HL-60/S4 treated with phorbol 12-myristate 13-acetate at 8.2 ng/mL for 4 days and 3 days (cell line): ENCODE data around the gene VAV1.

Experiments
- in situ Hi-C: fragments of 300-500 bp; cut with MboI; formaldehyde crosslinking; loops from 2 replicates; pipeline ENCODE4 v1.15.0; 2022; ENCODE audit warnings: low sequenced_read_pairs

Gene VAV1, protein sequence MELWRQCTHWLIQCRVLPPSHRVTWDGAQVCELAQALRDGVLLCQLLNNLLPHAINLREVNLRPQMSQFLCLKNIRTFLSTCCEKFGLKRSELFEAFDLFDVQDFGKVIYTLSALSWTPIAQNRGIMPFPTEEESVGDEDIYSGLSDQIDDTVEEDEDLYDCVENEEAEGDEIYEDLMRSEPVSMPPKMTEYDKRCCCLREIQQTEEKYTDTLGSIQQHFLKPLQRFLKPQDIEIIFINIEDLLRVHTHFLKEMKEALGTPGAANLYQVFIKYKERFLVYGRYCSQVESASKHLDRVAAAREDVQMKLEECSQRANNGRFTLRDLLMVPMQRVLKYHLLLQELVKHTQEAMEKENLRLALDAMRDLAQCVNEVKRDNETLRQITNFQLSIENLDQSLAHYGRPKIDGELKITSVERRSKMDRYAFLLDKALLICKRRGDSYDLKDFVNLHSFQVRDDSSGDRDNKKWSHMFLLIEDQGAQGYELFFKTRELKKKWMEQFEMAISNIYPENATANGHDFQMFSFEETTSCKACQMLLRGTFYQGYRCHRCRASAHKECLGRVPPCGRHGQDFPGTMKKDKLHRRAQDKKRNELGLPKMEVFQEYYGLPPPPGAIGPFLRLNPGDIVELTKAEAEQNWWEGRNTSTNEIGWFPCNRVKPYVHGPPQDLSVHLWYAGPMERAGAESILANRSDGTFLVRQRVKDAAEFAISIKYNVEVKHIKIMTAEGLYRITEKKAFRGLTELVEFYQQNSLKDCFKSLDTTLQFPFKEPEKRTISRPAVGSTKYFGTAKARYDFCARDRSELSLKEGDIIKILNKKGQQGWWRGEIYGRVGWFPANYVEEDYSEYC

DNA sequence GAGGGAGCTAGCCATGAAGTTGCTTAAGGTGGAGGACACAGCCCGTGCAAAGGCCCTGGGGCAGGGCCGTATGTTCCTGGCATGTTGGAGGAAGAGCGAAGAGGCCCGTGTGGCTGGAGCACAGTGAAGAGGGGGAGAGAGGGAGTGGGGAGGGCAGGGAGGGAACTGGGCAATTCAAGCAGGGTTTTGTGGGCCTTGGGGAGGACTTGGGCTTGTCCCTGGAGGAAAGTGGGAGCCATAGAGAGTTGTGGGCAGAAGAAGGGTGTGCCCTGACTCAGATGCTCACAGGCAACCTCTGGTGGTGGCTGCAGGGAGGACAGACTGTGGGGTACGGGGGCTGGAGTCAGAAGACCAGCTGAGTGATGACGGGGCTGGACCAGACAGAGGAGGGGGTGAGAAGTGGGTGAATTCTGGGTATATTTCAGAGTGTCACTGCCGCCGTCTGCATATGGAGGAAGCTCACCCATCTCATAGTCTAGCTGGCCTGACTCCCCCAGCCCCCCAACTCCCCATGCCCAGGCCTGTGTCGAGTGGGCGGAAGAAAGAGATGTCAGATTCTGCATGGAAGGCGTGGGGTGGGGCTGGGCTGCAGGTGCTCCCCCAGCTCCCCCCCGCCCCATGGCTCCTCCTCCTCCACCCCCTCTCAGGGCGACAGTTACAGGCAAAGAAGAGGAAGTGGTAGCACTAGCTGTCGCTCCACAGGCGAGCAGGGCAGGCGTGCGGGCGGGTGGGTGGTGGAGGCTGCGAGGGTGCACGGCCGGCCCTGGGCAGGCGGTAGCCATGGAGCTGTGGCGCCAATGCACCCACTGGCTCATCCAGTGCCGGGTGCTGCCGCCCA is at the start of gene VAV1:
VAV1 (plus strand) TSS at position 681 of the 838 bp plus-strand sequence; CDS start at position 781, 100 bp downstream.
- in situ Hi-C loops: no loop called here

GRCh38 chr19:6723108-6723618 is 49.3 kb upstream of the VAV1 start:
- in situ Hi-C loops: no loop called here

DNA sequence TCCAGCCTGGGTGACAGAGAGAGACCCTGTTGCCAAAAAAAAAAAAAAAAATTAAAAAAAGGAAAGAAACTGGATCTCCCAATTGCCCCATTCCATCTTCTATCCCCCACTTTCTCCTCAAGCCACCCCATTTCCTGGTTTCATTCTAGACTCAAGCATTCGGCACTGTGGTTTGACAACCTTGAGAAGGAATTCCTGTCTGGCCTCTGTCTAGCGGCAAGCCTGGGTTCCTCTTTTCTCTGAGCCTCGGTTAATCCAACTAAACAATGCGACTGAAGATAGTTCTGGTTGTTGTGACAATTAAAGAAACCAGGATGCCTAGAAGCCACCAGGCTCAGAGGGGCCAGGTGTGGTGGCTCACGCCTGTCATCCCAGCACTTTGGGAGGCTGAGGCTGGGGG is 48.8 kb upstream of the VAV1 start:
- in situ Hi-C loops: no loop called here

DNA sequence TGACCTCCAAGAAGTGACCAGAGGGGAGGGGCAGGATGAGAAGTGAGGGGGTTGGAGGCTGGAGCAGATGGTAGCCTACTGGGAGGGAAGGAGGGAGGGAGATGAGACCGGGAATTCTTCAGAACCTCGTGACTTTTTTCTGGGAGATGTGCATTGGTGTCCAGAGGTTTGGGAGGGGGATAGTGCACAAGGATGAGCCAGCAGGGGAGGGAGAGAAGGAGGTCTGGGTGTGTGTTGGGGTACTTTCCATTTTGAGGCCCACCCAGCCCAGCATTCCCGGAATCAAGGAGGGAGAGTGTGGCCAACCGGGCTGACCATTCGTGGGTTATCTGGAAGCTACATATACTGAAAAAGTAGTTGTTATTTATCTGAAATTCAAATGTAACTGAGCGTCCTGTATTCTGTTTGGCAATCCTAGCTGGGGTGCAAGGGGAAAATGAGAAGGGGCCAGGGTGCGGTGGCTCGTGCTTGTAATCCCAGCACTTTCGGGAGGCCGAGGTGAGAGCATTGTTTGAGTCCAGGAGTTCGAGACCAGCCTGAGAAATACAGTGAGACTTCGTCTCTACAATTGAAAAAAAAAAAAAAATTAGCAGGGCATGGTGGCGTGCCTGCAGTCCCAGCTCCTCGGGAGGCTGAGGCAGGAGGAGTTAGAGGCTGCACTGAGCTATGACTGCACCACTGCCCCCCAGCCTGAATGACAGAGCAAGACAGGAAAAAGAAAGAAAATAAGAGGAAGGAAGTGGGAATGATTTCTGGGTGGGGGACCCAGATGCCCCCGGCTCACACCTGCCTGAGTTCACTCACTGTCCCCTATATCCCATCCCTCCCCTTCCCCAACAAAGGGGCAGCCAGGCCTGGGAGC is 47.6 kb upstream of the VAV1 start:
- in situ Hi-C loops: no loop called here

- in situ Hi-C loops: no loop called here
These were observed 46.8 kb upstream of the VAV1 start for GRCh38 chr19:6725513-6726231.

DNA sequence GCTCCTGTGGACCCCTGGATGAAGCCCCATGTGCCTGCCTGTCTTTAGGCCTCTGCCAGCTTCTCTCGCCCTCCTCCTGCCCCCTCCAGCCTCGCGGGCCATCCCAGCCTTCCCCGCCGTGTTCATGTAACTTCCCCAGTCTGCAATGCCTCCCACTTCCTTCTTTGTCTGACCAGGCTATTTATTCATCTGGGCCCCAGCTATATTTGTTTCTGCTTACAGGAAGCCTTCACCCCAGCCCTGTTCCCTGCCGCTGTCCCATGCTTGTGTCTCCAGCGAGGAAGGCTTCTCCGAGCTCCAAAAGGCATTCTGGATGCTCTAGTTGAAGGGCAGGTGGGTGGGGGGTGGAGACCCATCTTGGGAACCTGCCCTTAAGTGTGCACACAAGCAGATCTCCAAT is 44.2 kb upstream of the VAV1 start:
- in situ Hi-C loops: no loop called here

DNA sequence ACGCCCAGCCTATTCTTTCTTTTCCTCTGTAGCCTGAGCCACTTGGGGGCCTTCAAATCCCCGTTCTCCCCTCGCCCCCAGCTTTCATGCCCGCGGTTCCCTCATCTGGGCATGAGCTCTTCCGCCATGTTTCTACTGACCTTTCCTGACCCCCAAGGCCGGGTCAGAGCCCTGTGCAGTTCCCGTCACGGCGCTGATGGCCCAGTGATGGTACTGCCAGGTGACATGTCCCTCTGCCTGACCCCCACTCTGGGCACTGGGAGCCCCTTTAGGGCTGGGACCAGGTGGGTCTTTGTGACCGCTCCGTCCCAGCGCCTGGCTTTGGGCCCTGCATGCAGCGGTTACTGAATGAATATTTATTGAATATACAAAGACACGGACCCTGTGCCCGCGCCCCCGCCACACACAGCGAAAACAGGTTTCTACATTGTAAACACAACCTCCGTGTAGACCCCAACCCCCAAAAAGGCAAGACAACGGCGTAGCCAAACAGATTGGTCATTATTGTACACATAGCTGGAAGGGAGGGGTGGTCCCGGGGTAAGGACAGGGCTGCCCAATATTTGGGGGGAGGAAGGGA is 42.8 kb upstream of the VAV1 start:
- in situ Hi-C loops: loop anchor here (10.0 kb wide), 1 partner anchor 135 kb away; no protein-coding TSS in a partner anchor

- in situ Hi-C loops: loop anchor here (10.0 kb wide), 1 partner anchor 135 kb away; no protein-coding TSS in a partner anchor
These were observed 42.2 kb upstream of the VAV1 start for GRCh38 chr19:6730153-6730804.

DNA sequence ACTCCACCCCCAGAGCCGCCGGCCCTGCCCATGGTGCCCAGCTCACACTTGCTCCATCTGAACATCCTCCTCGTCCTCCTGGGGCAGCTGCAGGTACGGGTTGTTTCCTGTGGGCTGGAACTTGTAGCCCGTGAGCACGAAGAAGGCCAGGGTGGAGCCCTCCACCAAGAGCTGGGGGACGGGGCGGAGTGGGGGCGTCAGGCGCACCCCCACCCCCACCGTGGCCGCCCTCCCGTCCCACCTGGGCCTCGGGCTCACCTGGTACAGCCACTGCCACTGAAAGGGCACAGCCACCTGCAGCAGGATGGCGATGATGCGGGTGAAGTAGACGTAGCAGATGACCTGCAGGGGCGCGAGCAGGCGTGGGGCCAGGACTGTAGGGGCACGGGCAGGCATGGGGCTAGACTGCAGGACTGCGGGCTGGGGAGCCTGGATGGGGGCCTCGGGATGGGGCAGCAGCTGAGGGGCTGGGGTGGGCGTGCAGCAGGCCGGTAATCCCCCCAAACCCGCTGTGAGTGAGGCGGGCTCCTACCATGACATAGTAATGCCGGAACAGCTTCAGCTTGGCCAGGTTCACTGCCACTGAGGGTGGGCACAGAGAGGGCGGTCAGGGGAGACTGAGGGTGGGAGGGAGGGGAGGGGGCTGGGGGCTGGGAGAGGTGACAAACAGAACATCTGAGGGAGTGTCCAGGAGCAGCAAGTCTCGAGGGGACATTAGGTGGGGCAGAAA is 41.4 kb upstream of the VAV1 start:
- in situ Hi-C loops: loop anchor here (10.0 kb wide), 1 partner anchor 134 kb away; no protein-coding TSS in a partner anchor

DNA sequence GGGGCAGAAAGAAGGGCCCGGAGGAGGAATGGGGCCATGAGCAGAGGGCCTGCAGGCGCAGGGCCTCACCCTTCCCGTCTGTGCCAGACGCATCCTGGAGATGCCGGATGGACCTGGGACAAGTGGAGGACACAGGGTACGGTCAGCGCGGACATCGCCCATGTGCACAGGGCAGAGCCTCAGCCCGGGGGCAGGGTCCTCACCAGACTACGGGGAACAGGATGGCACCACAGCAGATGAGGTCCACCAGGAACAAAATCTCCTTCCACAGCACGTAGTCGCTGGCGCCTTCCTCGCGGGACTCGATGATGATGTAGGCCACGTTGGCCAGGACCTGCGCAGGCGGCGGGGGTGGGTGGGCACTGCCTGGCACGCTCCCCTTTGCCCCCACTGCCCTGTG is 40.7 kb upstream of the VAV1 start:
- in situ Hi-C loops: loop anchor here (10.0 kb wide), 1 partner anchor 133 kb away; no protein-coding TSS in a partner anchor

DNA sequence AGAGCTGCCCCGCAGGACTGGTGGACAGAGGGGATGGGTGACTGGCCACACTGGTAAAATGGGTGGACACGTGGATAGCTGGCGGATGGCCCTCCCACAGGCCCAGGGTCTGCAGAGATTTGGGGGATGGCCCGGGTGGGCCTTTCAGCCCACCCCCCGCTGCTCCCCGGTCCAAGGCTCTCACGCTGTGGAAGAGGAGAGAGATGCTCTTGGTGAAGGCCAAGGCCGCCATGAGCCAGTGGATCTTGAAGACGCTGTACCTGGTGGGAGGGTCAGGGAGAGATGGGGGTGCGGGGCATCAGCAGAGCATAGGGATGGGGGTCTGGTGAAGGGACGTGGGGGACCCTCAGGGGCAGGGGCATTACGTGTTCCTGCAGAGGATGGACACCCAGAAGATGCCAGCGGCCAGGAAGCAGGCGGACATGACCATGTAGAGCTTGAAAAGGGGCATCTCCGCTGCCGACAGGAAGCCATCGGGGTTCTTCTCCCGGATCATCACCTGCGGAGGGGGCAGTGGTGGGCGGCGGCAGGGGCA is 39.6 kb upstream of the VAV1 start:
- in situ Hi-C loops: loop anchor here (10.0 kb wide), 1 partner anchor 132 kb away; no protein-coding TSS in a partner anchor

- in situ Hi-C loops: loop anchor here (10.0 kb wide), 1 partner anchor 131 kb away; no protein-coding TSS in a partner anchor
These were observed 39.0 kb upstream of the VAV1 start for GRCh38 chr19:6733338-6734095.

DNA sequence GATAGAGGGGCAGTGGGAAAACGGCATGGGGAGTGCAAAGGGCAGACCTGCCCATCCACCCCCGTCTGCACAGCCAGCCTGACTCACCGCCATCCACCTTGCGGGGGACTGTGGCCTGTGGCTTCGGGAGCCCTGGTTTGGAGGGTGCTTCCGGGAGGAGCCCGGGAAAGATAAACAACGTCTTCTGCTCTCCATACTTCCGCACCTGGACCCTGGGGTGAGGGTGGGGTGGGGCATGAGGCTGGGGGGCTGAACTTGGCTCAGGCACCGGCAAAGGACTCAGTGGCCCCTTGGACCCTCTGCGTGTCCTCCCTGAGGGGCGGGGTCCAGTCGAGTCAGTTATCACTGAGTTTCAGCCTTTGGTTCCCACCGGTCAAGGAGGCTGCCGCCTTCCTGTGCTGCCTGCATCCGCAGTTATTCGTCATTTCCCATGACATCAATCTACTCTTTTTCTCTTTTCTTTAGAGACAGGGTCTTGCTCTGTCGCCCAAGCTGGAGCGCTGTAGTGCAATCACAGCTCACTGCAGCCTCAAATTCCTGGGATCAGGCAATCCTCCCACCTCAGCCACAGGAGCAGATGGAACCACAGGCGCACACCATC is 38.3 kb upstream of the VAV1 start:
- in situ Hi-C loops: loop anchor here (10.0 kb wide), 1 partner anchor 131 kb away; no protein-coding TSS in a partner anchor

DNA sequence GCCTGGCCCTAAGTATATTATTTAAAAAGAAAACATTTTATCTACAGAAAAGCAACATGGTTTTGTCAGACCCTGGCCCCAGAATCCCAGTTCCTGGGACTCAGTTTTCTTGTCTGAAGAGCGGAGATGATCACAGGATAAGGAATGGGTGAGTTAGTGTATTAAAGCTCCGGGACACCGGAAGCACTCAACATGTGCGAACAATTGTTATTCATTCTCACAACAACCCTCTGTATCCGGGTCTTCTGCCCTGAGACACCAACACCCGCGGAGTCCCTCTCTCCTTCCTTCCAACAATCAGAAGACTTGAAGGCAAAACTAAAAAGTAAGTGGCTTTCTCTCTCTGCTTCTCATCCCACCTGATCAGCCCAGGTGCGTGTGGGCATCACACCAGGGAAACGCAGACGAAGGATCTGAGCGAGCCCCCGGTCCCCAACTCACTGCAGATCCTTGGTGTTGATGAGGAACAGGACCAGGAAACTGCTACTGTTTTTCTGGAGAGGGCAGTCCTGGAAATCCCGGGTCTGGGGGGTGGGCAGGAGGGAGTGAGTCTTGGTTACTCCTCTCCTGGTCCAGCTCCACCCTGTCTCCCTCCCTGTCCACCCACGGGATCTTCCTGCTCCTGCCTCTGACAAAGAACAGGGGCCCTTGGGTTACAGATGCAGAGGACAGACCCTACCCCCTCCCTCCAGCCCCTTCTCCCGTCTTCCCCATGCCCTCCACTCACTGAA is 37.2 kb upstream of the VAV1 start:
- in situ Hi-C loops: loop anchor here (10.0 kb wide), 1 partner anchor 129 kb away; no protein-coding TSS in a partner anchor
